GM23338 (cell line): ENCODE results near the gene FHIT. TPM values are rescaled to one million over a fixed set of nuclear protein-coding genes. Genes with fewer than 3 reads are reported as not detected.

ENCODE experiments used
- ATAC-seq: fragments of 200-7000 bp; cut with Tn5 transposase; 3 replicates; pipeline ENCODE4 v1.9.1; 2020
- DNase-seq: peaks from one replicate; pipeline ENCODE4 v3.0.0-alpha.2; 2015; ENCODE audit warnings: low spot score
- H2AFZ ChIP-seq: fragments of 200-600 bp; sonication (generic); 2 replicates; pipeline ENCODE4 v1.8.0; 2016; ENCODE audit warnings: antibody characterized with exemption, mild to moderate bottlenecking, moderate library complexity
- H3F3A ChIP-seq: fragments of 200-600 bp; sonication (generic); replicated peaks from 2 replicates; pipeline ENCODE4 v1.8.0; 2017; ENCODE audit warnings: antibody characterized with exemption, mixed run types, low read depth
- H3K27ac ChIP-seq: fragments of 200-600 bp; sonication (generic); 2 replicates; pipeline ENCODE4 v1.6.1; 2016; ENCODE audit warnings: low read depth
- H3K27me3 ChIP-seq: fragments of 200-600 bp; sonication (generic); 2 replicates; pipeline ENCODE4 v1.8.0; 2016; ENCODE audit warnings: mild to moderate bottlenecking, mixed run types, moderate library complexity; ENCODE audit not compliant: insufficient read depth
- H3K36me3 ChIP-seq: fragments of 200-600 bp; sonication (generic); 2 replicates; pipeline ENCODE4 v1.8.0; 2016; ENCODE audit warnings: mild to moderate bottlenecking; ENCODE audit not compliant: insufficient read depth
- H3K4me1 ChIP-seq: fragments of 200-600 bp; sonication (generic); 2 replicates; pipeline ENCODE4 v1.8.0; 2016; ENCODE audit warnings: mild to moderate bottlenecking, moderate library complexity; ENCODE audit not compliant: insufficient read depth
- H3K4me2 ChIP-seq: fragments of 200-600 bp; sonication (generic); 2 replicates; pipeline ENCODE4 v1.7.1; 2017; ENCODE audit warnings: mixed run types
- H3K4me3 ChIP-seq: fragments of 200-600 bp; sonication (generic); 2 replicates; pipeline ENCODE4 v1.6.1; 2016; ENCODE audit warnings: mixed run types
- H3K79me2 ChIP-seq: fragments of 200-600 bp; sonication (generic); replicated peaks from 2 replicates; pipeline ENCODE4 v1.8.0; 2017; ENCODE audit warnings: mild to moderate bottlenecking; ENCODE audit not compliant: insufficient read depth
- H3K9me2 ChIP-seq: fragments of 200-600 bp; sonication (generic); 2 replicates; pipeline ENCODE4 v1.8.0; 2017; ENCODE audit not compliant: insufficient read depth
- H4K20me1 ChIP-seq: fragments of 200-600 bp; sonication (generic); replicated peaks from 2 replicates; pipeline ENCODE4 v1.8.0; 2017; ENCODE audit warnings: mild to moderate bottlenecking; ENCODE audit not compliant: insufficient read depth
- H3K27ac Mint-ChIP-seq: 2 replicates; pipeline ENCODE4 v1.8.0; 2020; ENCODE audit warnings: inconsistent platforms, mild to moderate bottlenecking, moderate library complexity, mixed read lengths
- H3K27me3 Mint-ChIP-seq: 3 replicates; pipeline ENCODE4 v1.8.0; 2022; ENCODE audit warnings: low read depth, mild to moderate bottlenecking, moderate library complexity, mixed read lengths, inconsistent platforms; ENCODE audit not compliant: insufficient read depth, poor library complexity
- H3K36me3 Mint-ChIP-seq: 3 replicates; pipeline ENCODE4 v1.8.0; 2021; ENCODE audit warnings: low read depth, mild to moderate bottlenecking, inconsistent platforms, moderate library complexity, mixed read lengths
- H3K4me1 Mint-ChIP-seq: 3 replicates; pipeline ENCODE4 v1.8.0; 2020; ENCODE audit warnings: mild to moderate bottlenecking, inconsistent platforms, mixed read lengths
- H3K4me3 Mint-ChIP-seq: 3 replicates; pipeline ENCODE4 v1.8.0; 2021; ENCODE audit warnings: moderate library complexity, mild to moderate bottlenecking, inconsistent platforms, mixed read lengths
- H3K9me3 Mint-ChIP-seq: 3 replicates; pipeline ENCODE4 v1.8.0; 2020; ENCODE audit warnings: moderate library complexity, mild to moderate bottlenecking, inconsistent platforms, mixed read lengths
- CREB1 ChIP-seq: fragments of 250-450 bp; sonication (Bioruptor Pico); IDR thresholded peaks from 2 replicates; pipeline ENCODE4 v1.5.0; 2020; ENCODE audit warnings: low read depth, mild to moderate bottlenecking, moderate library complexity
- EZH2 ChIP-seq: fragments of 200-600 bp; sonication (generic); IDR thresholded peaks from one replicate; pipeline ENCODE4 v1.8.0; 2017; ENCODE audit warnings: antibody characterized with exemption, mild to moderate bottlenecking, low read depth; ENCODE audit not compliant: unreplicated experiment
- EZH2phosphoT487 ChIP-seq: fragments of 200-600 bp; sonication (generic); IDR thresholded peaks from one replicate; pipeline ENCODE4 v1.8.1; 2018; ENCODE audit warnings: antibody characterized with exemption; ENCODE audit not compliant: unreplicated experiment
- JUNB ChIP-seq: IDR thresholded peaks from one replicate; pipeline ENCODE4 v1.6.1; 2016; ENCODE audit warnings: antibody characterized with exemption; ENCODE audit not compliant: unreplicated experiment
- NANOG ChIP-seq: IDR thresholded peaks from 2 replicates; pipeline ENCODE4 v1.6.1; 2016; ENCODE audit warnings: antibody characterized with exemption, borderline replicate concordance
- POLR2AphosphoS5 ChIP-seq: IDR thresholded peaks from 2 replicates; pipeline ENCODE4 v1.6.1; 2016; ENCODE audit warnings: antibody characterized with exemption, low read depth
- STAT1 ChIP-seq: IDR thresholded peaks from one replicate; pipeline ENCODE4 v1.6.1; 2016; ENCODE audit warnings: antibody characterized with exemption; ENCODE audit not compliant: unreplicated experiment
- ZNF114 ChIP-seq: fragments of 250-450 bp; sonication (Bioruptor Pico); IDR thresholded peaks from 2 replicates; pipeline ENCODE4 v1.5.0; 2020; ENCODE audit warnings: mild to moderate bottlenecking, moderate library complexity
- ZNF331 ChIP-seq: fragments of 250-450 bp; sonication (Bioruptor Pico); IDR thresholded peaks from 2 replicates; pipeline ENCODE4 v1.5.0; 2020; ENCODE audit warnings: low read depth, mild to moderate bottlenecking, moderate library complexity
- polyA plus RNA-seq: library from polyadenylated mRNA; unstranded; fragments of >200 nt; fragmentation: Nextera tagmentation; extraction: Ambion mirVana; gene quantifications from 2 replicates; pipeline ENCODE4 v1.2.1, GENCODE V29; 2016
- total RNA-seq: library from RNA; depleted of rRNA; stranded (reverse); fragments of >200 nt; shearing (Covaris generic); gene quantifications from 2 replicates; pipeline ENCODE4 v1.2.3, GENCODE V29; 2014
- TF ChIP-seq, protein P1 (sequence below): fragments of 250-450 bp; sonication (Bioruptor Pico); IDR thresholded peaks from 2 replicates; pipeline ENCODE4 v1.5.0; 2020; ENCODE audit warnings: mild to moderate bottlenecking, moderate library complexity
- TF ChIP-seq, protein P2 (sequence below): IDR thresholded peaks from one replicate; pipeline ENCODE4 v1.6.1; 2018; ENCODE audit warnings: antibody characterized with exemption; ENCODE audit not compliant: unreplicated experiment
- TF ChIP-seq, protein P3 (sequence below): IDR thresholded peaks from 2 replicates; pipeline ENCODE4 v1.6.1; 2016; ENCODE audit warnings: antibody characterized with exemption

FHIT gene
- total and polyA plus RNA-seq, 2 experiments from 2014 or later, result 3.0 to 8.3 TPM

DNA sequence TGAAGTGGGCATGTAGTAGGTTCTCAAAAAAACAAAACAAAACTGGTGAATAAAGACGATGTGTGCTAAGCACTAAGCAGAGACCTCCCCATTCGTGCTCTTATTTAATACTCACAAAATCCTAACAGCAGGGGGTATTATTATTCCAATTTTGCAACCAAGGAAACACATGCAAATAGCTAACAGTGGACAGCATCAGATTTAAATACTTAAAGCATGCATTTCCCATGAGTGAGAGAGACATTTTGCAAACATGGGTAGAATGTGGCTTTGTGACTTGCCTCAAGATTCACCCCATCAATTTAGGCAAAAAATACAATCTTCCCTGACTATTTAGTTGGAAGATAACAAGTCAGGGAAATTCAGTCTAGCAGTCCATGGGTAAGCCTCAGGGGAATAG lies 1255.2 kb downstream of the FHIT start:
- Histone ChIP-seq H3K36me3 (no peaks in the 10 kb centered on the region), H2AFZ (no peak overlapping the region), H3K27me3 (no peaks in the 10 kb centered on the region), H3K4me2 (no peak overlapping the region), H4K20me1 (no peaks in the 10 kb centered on the region), H3K4me3 (no peak overlapping the region), H3K9me2 (peaks cover 15% of the 10 kb centered on the region), H3K79me2 (no peaks in the 10 kb centered on the region), H3K4me1 (peaks cover 11% of the 10 kb centered on the region), H3F3A (no peaks in the 10 kb centered on the region), H3K27ac (no peak overlapping the region)
- Mint-ChIP-seq H3K27me3 (no peaks in the 10 kb centered on the region), H3K4me3 (no peak overlapping the region), H3K27ac (no peak overlapping the region), H3K9me3 (no peaks in the 10 kb centered on the region), H3K4me1 (peaks cover 23% of the 10 kb centered on the region), H3K36me3 (no peaks in the 10 kb centered on the region)
- no peak for ATAC-seq
- DNase-seq, result no peak
- no peak for TF ChIP-seq STAT1

DNA sequence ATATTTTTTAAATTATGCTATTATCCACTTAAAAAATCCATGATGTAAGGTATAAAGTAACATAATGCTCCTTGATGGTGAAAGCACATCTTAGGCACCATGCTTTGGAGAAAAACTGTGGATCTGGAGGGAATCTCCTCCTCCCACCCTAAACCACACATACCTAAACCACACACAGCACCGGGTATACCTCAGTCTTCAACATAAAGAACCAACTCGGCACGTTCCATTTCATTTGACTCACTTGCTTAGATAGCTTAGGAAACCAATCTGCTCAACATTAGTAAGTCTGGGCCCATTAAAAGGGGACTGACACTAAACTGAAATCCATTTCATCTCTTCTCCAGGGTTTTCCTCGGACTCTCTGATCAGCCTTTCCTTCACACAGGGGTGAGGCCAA lies 1255.7 kb downstream of the FHIT start:
- Mint-ChIP-seq H3K27me3 (no peaks in the 10 kb centered on the region), H3K27ac (no peak overlapping the region), H3K4me1 (peaks cover 23% of the 10 kb centered on the region), H3K9me3 (no peaks in the 10 kb centered on the region), H3K4me3 (no peak overlapping the region), H3K36me3 (no peaks in the 10 kb centered on the region)
- ATAC-seq (no peak), DNase-seq (no peak)
- Histone ChIP-seq H2AFZ (no peak overlapping the region), H3K36me3 (no peaks in the 10 kb centered on the region), H3K79me2 (no peaks in the 10 kb centered on the region), H3F3A (no peaks in the 10 kb centered on the region), H3K27me3 (no peaks in the 10 kb centered on the region), H3K4me2 (no peak overlapping the region), H3K4me1 (peaks cover 11% of the 10 kb centered on the region), H3K4me3 (no peak overlapping the region), H3K27ac (no peak overlapping the region), H3K9me2 (peaks cover 15% of the 10 kb centered on the region), H4K20me1 (no peaks in the 10 kb centered on the region)
- no peak for TF ChIP-seq JUNB
- TF ChIP-seq, protein P1, sequence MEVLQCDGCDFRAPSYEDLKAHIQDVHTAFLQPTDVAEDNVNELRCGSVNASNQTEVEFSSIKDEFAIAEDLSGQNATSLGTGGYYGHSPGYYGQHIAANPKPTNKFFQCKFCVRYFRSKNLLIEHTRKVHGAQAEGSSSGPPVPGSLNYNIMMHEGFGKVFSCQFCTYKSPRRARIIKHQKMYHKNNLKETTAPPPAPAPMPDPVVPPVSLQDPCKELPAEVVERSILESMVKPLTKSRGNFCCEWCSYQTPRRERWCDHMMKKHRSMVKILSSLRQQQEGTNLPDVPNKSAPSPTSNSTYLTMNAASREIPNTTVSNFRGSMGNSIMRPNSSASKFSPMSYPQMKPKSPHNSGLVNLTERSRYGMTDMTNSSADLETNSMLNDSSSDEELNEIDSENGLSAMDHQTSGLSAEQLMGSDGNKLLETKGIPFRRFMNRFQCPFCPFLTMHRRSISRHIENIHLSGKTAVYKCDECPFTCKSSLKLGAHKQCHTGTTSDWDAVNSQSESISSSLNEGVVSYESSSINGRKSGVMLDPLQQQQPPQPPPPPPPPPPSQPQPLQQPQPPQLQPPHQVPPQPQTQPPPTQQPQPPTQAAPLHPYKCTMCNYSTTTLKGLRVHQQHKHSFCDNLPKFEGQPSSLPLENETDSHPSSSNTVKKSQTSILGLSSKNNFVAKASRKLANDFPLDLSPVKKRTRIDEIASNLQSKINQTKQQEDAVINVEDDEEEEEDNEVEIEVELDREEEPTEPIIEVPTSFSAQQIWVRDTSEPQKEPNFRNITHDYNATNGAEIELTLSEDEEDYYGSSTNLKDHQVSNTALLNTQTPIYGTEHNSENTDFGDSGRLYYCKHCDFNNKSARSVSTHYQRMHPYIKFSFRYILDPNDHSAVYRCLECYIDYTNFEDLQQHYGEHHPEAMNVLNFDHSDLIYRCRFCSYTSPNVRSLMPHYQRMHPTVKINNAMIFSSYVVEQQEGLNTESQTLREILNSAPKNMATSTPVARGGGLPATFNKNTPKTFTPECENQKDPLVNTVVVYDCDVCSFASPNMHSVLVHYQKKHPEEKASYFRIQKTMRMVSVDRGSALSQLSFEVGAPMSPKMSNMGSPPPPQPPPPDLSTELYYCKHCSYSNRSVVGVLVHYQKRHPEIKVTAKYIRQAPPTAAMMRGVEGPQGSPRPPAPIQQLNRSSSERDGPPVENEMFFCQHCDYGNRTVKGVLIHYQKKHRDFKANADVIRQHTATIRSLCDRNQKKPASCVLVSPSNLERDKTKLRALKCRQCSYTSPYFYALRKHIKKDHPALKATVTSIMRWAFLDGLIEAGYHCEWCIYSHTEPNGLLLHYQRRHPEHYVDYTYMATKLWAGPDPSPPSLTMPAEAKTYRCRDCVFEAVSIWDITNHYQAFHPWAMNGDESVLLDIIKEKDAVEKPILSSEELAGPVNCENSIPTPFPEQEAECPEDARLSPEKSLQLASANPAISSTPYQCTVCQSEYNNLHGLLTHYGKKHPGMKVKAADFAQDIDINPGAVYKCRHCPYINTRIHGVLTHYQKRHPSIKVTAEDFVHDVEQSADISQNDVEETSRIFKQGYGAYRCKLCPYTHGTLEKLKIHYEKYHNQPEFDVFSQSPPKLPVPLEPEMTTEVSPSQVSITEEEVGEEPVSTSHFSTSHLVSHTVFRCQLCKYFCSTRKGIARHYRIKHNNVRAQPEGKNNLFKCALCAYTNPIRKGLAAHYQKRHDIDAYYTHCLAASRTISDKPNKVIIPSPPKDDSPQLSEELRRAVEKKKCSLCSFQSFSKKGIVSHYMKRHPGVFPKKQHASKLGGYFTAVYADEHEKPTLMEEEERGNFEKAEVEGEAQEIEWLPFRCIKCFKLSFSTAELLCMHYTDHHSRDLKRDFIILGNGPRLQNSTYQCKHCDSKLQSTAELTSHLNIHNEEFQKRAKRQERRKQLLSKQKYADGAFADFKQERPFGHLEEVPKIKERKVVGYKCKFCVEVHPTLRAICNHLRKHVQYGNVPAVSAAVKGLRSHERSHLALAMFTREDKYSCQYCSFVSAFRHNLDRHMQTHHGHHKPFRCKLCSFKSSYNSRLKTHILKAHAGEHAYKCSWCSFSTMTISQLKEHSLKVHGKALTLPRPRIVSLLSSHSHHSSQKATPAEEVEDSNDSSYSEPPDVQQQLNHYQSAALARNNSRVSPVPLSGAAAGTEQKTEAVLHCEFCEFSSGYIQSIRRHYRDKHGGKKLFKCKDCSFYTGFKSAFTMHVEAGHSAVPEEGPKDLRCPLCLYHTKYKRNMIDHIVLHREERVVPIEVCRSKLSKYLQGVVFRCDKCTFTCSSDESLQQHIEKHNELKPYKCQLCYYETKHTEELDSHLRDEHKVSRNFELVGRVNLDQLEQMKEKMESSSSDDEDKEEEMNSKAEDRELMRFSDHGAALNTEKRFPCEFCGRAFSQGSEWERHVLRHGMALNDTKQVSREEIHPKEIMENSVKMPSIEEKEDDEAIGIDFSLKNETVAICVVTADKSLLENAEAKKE (CRISPR knock-in tag), result no peak
- no peak for TF ChIP-seq NANOG
- TF ChIP-seq CREB1 (CRISPR knock-in tag), result no peak
- no peak for TF ChIP-seq EZH2
- no peak for TF ChIP-seq POLR2AphosphoS5
- TF ChIP-seq, protein P2, sequence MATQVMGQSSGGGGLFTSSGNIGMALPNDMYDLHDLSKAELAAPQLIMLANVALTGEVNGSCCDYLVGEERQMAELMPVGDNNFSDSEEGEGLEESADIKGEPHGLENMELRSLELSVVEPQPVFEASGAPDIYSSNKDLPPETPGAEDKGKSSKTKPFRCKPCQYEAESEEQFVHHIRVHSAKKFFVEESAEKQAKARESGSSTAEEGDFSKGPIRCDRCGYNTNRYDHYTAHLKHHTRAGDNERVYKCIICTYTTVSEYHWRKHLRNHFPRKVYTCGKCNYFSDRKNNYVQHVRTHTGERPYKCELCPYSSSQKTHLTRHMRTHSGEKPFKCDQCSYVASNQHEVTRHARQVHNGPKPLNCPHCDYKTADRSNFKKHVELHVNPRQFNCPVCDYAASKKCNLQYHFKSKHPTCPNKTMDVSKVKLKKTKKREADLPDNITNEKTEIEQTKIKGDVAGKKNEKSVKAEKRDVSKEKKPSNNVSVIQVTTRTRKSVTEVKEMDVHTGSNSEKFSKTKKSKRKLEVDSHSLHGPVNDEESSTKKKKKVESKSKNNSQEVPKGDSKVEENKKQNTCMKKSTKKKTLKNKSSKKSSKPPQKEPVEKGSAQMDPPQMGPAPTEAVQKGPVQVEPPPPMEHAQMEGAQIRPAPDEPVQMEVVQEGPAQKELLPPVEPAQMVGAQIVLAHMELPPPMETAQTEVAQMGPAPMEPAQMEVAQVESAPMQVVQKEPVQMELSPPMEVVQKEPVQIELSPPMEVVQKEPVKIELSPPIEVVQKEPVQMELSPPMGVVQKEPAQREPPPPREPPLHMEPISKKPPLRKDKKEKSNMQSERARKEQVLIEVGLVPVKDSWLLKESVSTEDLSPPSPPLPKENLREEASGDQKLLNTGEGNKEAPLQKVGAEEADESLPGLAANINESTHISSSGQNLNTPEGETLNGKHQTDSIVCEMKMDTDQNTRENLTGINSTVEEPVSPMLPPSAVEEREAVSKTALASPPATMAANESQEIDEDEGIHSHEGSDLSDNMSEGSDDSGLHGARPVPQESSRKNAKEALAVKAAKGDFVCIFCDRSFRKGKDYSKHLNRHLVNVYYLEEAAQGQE, result no peak
- TF ChIP-seq, protein P3, sequence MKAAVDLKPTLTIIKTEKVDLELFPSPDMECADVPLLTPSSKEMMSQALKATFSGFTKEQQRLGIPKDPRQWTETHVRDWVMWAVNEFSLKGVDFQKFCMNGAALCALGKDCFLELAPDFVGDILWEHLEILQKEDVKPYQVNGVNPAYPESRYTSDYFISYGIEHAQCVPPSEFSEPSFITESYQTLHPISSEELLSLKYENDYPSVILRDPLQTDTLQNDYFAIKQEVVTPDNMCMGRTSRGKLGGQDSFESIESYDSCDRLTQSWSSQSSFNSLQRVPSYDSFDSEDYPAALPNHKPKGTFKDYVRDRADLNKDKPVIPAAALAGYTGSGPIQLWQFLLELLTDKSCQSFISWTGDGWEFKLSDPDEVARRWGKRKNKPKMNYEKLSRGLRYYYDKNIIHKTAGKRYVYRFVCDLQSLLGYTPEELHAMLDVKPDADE, result no peak
- no peak for TF ChIP-seq EZH2phosphoT487
- TF ChIP-seq ZNF331 (CRISPR knock-in tag), result no peak
- no peak for TF ChIP-seq ZNF114 (CRISPR knock-in tag)
